GM23338 (cell line): ENCODE data around the gene STEAP1B. TPM values are rescaled to one million over a fixed set of nuclear protein-coding genes. Genes with fewer than 3 reads are reported as not detected.

ENCODE experiments used
- ATAC-seq: fragments of 200-7000 bp; cut with Tn5 transposase; 3 replicates; pipeline ENCODE4 v1.9.1; 2020
- DNase-seq: peaks from one replicate; pipeline ENCODE4 v3.0.0-alpha.2; 2015; ENCODE audit warnings: low spot score
- H2AFZ ChIP-seq: fragments of 200-600 bp; sonication (generic); 2 replicates; pipeline ENCODE4 v1.8.0; 2016; ENCODE audit warnings: antibody characterized with exemption, mild to moderate bottlenecking, moderate library complexity
- H3F3A ChIP-seq: fragments of 200-600 bp; sonication (generic); replicated peaks from 2 replicates; pipeline ENCODE4 v1.8.0; 2017; ENCODE audit warnings: antibody characterized with exemption, mixed run types, low read depth
- H3K27ac ChIP-seq: fragments of 200-600 bp; sonication (generic); 2 replicates; pipeline ENCODE4 v1.6.1; 2016; ENCODE audit warnings: low read depth
- H3K27me3 ChIP-seq: fragments of 200-600 bp; sonication (generic); 2 replicates; pipeline ENCODE4 v1.8.0; 2016; ENCODE audit warnings: mild to moderate bottlenecking, mixed run types, moderate library complexity; ENCODE audit not compliant: insufficient read depth
- H3K36me3 ChIP-seq: fragments of 200-600 bp; sonication (generic); 2 replicates; pipeline ENCODE4 v1.8.0; 2016; ENCODE audit warnings: mild to moderate bottlenecking; ENCODE audit not compliant: insufficient read depth
- H3K4me1 ChIP-seq: fragments of 200-600 bp; sonication (generic); 2 replicates; pipeline ENCODE4 v1.8.0; 2016; ENCODE audit warnings: mild to moderate bottlenecking, moderate library complexity; ENCODE audit not compliant: insufficient read depth
- H3K4me2 ChIP-seq: fragments of 200-600 bp; sonication (generic); 2 replicates; pipeline ENCODE4 v1.7.1; 2017; ENCODE audit warnings: mixed run types
- H3K4me3 ChIP-seq: fragments of 200-600 bp; sonication (generic); 2 replicates; pipeline ENCODE4 v1.6.1; 2016; ENCODE audit warnings: mixed run types
- H3K79me2 ChIP-seq: fragments of 200-600 bp; sonication (generic); replicated peaks from 2 replicates; pipeline ENCODE4 v1.8.0; 2017; ENCODE audit warnings: mild to moderate bottlenecking; ENCODE audit not compliant: insufficient read depth
- H3K9me2 ChIP-seq: fragments of 200-600 bp; sonication (generic); 2 replicates; pipeline ENCODE4 v1.8.0; 2017; ENCODE audit not compliant: insufficient read depth
- H4K20me1 ChIP-seq: fragments of 200-600 bp; sonication (generic); replicated peaks from 2 replicates; pipeline ENCODE4 v1.8.0; 2017; ENCODE audit warnings: mild to moderate bottlenecking; ENCODE audit not compliant: insufficient read depth
- H3K27ac Mint-ChIP-seq: 2 replicates; pipeline ENCODE4 v1.8.0; 2020; ENCODE audit warnings: inconsistent platforms, mild to moderate bottlenecking, moderate library complexity, mixed read lengths
- H3K27me3 Mint-ChIP-seq: 3 replicates; pipeline ENCODE4 v1.8.0; 2022; ENCODE audit warnings: low read depth, mild to moderate bottlenecking, moderate library complexity, mixed read lengths, inconsistent platforms; ENCODE audit not compliant: insufficient read depth, poor library complexity
- H3K36me3 Mint-ChIP-seq: 3 replicates; pipeline ENCODE4 v1.8.0; 2021; ENCODE audit warnings: low read depth, mild to moderate bottlenecking, inconsistent platforms, moderate library complexity, mixed read lengths
- H3K4me1 Mint-ChIP-seq: 3 replicates; pipeline ENCODE4 v1.8.0; 2020; ENCODE audit warnings: mild to moderate bottlenecking, inconsistent platforms, mixed read lengths
- H3K4me3 Mint-ChIP-seq: 3 replicates; pipeline ENCODE4 v1.8.0; 2021; ENCODE audit warnings: moderate library complexity, mild to moderate bottlenecking, inconsistent platforms, mixed read lengths
- H3K9me3 Mint-ChIP-seq: 3 replicates; pipeline ENCODE4 v1.8.0; 2020; ENCODE audit warnings: moderate library complexity, mild to moderate bottlenecking, inconsistent platforms, mixed read lengths
- EZH2phosphoT487 ChIP-seq: fragments of 200-600 bp; sonication (generic); IDR thresholded peaks from one replicate; pipeline ENCODE4 v1.8.1; 2018; ENCODE audit warnings: antibody characterized with exemption; ENCODE audit not compliant: unreplicated experiment
- NANOG ChIP-seq: IDR thresholded peaks from 2 replicates; pipeline ENCODE4 v1.6.1; 2016; ENCODE audit warnings: antibody characterized with exemption, borderline replicate concordance
- POLR2AphosphoS5 ChIP-seq: IDR thresholded peaks from 2 replicates; pipeline ENCODE4 v1.6.1; 2016; ENCODE audit warnings: antibody characterized with exemption, low read depth
- STAT1 ChIP-seq: IDR thresholded peaks from one replicate; pipeline ENCODE4 v1.6.1; 2016; ENCODE audit warnings: antibody characterized with exemption; ENCODE audit not compliant: unreplicated experiment
- ZNF114 ChIP-seq: fragments of 250-450 bp; sonication (Bioruptor Pico); IDR thresholded peaks from 2 replicates; pipeline ENCODE4 v1.5.0; 2020; ENCODE audit warnings: mild to moderate bottlenecking, moderate library complexity
- ZNF331 ChIP-seq: fragments of 250-450 bp; sonication (Bioruptor Pico); IDR thresholded peaks from 2 replicates; pipeline ENCODE4 v1.5.0; 2020; ENCODE audit warnings: low read depth, mild to moderate bottlenecking, moderate library complexity
- polyA plus RNA-seq: library from polyadenylated mRNA; unstranded; fragments of >200 nt; fragmentation: Nextera tagmentation; extraction: Ambion mirVana; gene quantifications from 2 replicates; pipeline ENCODE4 v1.2.1, GENCODE V29; 2016
- total RNA-seq: library from RNA; depleted of rRNA; stranded (reverse); fragments of >200 nt; shearing (Covaris generic); gene quantifications from 2 replicates; pipeline ENCODE4 v1.2.3, GENCODE V29; 2014
- TF ChIP-seq, protein P1 (sequence below): fragments of 250-450 bp; sonication (Bioruptor Pico); IDR thresholded peaks from 2 replicates; pipeline ENCODE4 v1.5.0; 2020; ENCODE audit warnings: mild to moderate bottlenecking, moderate library complexity

The STEAP1B gene
- total and polyA plus RNA-seq, 2 experiments from 2014 or later, result 4.9 to 16.5 TPM

GRCh38 chr7:22442882-22443369 lies 57.1 kb downstream of the STEAP1B start:
- Mint-ChIP-seq H3K9me3 (no peaks in the 10 kb centered on the region), H3K27me3 (peaks cover 4% of the 10 kb centered on the region), H3K4me3 (no peak overlapping the region), H3K36me3 (no peaks in the 10 kb centered on the region), H3K27ac (no peak overlapping the region), H3K4me1 (peaks cover 29% of the 10 kb centered on the region)
- Histone ChIP-seq H3K79me2 (no peaks in the 10 kb centered on the region), H3K9me2 (peaks cover 5% of the 10 kb centered on the region; the same call in 1 of the 2 replicates), H3K4me3 (no peak overlapping the region), H3K27me3 (no peaks in the 10 kb centered on the region), H3K4me2 (no peak overlapping the region), H3K36me3 (no peaks in the 10 kb centered on the region), H3K4me1 (no peaks in the 10 kb centered on the region; the same call in 1 of the 2 replicates), H3F3A (no peaks in the 10 kb centered on the region), H4K20me1 (no peaks in the 10 kb centered on the region), H2AFZ (no peak overlapping the region), H3K27ac (no peak overlapping the region)
- DNase-seq (no peak), ATAC-seq (no peak; the same call in 2 of the 3 replicates)
- no peak for TF ChIP-seq POLR2AphosphoS5
- no peak for TF ChIP-seq NANOG
- TF ChIP-seq, protein P1, sequence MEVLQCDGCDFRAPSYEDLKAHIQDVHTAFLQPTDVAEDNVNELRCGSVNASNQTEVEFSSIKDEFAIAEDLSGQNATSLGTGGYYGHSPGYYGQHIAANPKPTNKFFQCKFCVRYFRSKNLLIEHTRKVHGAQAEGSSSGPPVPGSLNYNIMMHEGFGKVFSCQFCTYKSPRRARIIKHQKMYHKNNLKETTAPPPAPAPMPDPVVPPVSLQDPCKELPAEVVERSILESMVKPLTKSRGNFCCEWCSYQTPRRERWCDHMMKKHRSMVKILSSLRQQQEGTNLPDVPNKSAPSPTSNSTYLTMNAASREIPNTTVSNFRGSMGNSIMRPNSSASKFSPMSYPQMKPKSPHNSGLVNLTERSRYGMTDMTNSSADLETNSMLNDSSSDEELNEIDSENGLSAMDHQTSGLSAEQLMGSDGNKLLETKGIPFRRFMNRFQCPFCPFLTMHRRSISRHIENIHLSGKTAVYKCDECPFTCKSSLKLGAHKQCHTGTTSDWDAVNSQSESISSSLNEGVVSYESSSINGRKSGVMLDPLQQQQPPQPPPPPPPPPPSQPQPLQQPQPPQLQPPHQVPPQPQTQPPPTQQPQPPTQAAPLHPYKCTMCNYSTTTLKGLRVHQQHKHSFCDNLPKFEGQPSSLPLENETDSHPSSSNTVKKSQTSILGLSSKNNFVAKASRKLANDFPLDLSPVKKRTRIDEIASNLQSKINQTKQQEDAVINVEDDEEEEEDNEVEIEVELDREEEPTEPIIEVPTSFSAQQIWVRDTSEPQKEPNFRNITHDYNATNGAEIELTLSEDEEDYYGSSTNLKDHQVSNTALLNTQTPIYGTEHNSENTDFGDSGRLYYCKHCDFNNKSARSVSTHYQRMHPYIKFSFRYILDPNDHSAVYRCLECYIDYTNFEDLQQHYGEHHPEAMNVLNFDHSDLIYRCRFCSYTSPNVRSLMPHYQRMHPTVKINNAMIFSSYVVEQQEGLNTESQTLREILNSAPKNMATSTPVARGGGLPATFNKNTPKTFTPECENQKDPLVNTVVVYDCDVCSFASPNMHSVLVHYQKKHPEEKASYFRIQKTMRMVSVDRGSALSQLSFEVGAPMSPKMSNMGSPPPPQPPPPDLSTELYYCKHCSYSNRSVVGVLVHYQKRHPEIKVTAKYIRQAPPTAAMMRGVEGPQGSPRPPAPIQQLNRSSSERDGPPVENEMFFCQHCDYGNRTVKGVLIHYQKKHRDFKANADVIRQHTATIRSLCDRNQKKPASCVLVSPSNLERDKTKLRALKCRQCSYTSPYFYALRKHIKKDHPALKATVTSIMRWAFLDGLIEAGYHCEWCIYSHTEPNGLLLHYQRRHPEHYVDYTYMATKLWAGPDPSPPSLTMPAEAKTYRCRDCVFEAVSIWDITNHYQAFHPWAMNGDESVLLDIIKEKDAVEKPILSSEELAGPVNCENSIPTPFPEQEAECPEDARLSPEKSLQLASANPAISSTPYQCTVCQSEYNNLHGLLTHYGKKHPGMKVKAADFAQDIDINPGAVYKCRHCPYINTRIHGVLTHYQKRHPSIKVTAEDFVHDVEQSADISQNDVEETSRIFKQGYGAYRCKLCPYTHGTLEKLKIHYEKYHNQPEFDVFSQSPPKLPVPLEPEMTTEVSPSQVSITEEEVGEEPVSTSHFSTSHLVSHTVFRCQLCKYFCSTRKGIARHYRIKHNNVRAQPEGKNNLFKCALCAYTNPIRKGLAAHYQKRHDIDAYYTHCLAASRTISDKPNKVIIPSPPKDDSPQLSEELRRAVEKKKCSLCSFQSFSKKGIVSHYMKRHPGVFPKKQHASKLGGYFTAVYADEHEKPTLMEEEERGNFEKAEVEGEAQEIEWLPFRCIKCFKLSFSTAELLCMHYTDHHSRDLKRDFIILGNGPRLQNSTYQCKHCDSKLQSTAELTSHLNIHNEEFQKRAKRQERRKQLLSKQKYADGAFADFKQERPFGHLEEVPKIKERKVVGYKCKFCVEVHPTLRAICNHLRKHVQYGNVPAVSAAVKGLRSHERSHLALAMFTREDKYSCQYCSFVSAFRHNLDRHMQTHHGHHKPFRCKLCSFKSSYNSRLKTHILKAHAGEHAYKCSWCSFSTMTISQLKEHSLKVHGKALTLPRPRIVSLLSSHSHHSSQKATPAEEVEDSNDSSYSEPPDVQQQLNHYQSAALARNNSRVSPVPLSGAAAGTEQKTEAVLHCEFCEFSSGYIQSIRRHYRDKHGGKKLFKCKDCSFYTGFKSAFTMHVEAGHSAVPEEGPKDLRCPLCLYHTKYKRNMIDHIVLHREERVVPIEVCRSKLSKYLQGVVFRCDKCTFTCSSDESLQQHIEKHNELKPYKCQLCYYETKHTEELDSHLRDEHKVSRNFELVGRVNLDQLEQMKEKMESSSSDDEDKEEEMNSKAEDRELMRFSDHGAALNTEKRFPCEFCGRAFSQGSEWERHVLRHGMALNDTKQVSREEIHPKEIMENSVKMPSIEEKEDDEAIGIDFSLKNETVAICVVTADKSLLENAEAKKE, result no peak
- TF ChIP-seq STAT1, result no peak
- TF ChIP-seq EZH2phosphoT487, result no peak
- TF ChIP-seq ZNF114 (CRISPR knock-in tag), result no peak
- no peak for TF ChIP-seq ZNF331 (CRISPR knock-in tag)
